Kidney capillary endothelial cell (primary cell): ENCODE data around the gene URM1.

Experiments used
- DNase-seq: peaks from one replicate; pipeline ENCODE4 v3.0.0-alpha.2; 2018; ENCODE audit warnings: low spot score

URM1 gene

GRCh38 chr9:128429513-128430086, 58.4 kb downstream of the URM1 start:
- no peak for DNase-seq

GRCh38 chr9:128431207-128431606, 60.0 kb downstream of the URM1 start:
- DNase-seq = no peak

- no peak for DNase-seq
These were observed 63.2 kb downstream of the URM1 start for GRCh38 chr9:128434340-128434739.

- no peak for DNase-seq
These were observed 64.4 kb downstream of the URM1 start for GRCh38 chr9:128435611-128436010.

- DNase-seq = peak; percentile 76
These were observed 67.4 kb downstream of the URM1 start for GRCh38 chr9:128438343-128439109.

- DNase-seq = no peak
These were observed 68.1 kb downstream of the URM1 start for GRCh38 chr9:128439273-128439672.
